GM21529 (cell line): ENCODE results near the gene PSMB3.
"Not testable (repeated sequence)": the region's sequence is repeated elsewhere in the genome, so short reads cannot be mapped to it uniquely, and the experiment has no call there.

Experiments used
- ATAC-seq: cut with Tn5 transposase; IDR thresholded peaks from one replicate; pipeline ENCODE4 v1.9.1; 2021; ENCODE audit not compliant: unreplicated experiment

Gene PSMB3

DNA sequence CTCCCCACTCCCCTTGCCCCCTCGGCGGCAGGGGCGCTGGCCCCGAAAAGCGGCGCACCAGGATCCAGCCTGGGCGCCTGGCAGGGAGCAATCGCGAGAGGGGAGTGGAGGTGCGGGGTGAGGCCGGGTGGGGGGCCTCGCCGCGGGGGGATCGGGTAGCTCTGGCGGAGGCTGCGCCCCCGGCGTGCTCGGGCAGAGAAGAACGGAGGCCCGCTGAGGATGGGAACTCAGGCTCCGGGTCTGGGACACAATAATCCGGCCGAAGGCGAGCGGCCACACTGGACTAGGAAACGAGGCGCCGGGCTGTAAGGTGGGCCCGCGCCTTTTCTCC lies 3.7 kb upstream of the PSMB3 start:
- no peak for ATAC-seq

DNA sequence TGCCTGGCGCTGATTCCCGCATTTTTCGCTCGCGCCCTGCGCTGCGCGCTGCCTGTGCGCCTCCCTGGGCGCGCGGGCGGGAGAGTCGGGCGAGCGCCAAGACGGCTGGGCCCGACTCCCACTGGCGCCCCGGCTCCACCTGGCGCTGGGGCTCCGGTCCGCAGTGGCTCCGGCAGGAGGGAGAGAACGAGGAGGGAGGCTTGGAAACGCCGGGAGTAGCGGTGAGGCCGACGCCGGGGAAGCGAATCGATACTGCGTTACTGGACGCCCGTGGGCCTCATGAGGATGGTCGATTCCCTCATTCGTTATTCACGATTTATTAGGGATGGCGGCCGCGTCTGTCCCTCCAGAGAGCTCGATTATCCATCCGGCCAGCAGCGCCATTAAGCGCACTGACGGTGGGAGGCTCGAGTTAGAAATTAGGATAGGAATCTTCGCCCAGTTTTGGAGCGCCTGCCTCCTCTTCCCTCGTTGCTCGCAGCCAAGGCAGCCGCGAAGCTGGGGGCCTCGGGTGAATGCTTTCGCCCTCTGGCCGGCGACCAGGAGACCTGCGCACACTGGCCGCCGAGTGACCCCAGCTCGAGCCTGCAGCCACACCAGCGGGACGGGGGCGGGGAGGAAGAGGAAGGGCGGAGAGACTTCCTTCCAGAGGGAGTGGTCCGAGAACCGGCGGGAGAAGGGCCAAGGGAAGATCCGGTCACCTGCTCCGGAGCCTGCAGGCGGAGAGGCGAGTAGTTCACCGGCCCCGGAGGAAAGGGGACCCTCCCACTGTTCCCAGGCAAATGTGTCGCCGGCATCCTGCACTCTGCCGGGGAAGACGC lies 3.1 kb upstream of the PSMB3 start:
- ATAC-seq: no peak

DNA sequence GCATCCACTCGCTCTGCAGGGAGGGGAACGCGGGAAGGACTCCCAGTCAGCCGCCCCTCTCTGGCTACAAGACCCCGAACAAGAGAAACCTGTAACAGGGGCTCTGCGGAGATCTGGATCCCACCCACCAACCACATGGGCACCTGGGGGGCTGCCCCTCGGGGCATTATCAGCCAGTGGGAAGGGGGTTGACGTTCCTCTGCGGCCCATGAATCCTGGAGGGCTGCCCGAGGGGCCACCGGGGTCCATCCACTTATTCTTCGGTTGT lies 2.6 kb upstream of the PSMB3 start:
- no peak for ATAC-seq

DNA sequence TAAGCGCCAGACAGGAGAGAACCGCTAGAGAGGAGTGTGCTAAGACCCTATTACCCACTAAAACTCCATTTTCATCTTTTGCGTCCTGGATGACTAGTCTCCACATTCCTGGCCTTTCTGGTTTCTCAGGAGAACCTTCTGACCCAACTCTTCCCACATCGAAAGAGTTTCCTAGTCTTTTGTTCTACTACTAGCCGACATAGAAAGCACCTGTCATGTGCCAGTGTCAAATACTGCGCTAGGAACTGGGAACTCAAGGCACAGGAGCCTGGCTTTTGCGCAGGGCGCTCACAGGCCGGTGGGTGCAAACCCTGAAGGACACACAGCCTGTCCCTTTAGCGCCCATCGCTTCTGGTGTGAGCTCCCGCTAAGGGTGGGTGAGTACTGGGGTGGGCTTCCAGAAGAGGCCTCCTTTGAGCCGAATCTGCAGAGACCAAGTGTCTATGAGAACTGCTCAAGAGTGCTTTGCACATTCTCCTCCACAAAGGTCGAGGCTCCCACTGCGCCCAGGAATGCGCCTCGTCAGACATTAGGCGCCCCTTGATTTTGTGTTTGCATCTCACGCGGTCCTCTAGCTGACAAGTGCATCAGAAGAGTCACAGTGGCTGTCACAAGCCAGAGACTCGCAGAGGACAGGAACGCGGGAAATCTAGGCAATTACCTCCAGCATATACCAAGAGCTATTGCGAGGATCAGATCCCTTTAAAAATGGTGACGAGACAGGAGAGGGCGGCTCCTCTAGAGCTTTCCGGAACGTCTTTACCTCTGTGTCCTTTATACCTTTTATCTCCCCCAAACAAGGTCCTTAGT lies 2.0 kb upstream of the PSMB3 start:
- ATAC-seq: no peak

DNA sequence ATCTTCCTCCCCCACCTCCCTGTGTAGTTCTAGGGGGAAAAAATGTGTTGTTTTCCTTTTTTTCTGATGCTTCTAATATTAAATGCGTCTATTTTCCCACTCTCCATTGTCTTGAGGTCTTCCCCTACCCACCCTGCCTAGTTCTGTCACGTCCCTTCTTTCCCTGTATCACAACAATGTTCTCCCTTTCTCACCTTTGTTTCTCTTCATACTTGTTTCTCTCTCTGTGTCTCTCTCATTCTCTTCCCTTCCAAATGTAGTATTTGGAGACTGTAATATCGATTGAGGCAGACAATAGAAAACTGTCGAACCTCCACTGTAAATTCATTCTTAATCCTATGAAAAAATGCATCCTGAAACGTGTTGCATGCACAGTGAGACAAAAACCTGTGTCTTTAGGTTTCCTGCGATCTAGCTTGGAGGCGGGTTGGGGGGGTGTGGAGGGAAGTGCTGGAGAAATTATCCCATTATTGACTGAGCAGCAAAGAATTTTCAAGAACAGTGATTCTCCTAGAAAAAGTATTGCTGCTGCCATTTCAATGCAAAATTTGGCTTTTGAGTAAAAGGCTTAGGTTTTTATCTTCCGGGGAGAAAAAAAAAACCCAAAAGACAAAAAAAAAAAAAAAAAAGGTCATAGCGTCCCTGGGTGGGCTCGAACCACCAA lies 1.3 kb upstream of the PSMB3 start:
- ATAC-seq: no peak

DNA sequence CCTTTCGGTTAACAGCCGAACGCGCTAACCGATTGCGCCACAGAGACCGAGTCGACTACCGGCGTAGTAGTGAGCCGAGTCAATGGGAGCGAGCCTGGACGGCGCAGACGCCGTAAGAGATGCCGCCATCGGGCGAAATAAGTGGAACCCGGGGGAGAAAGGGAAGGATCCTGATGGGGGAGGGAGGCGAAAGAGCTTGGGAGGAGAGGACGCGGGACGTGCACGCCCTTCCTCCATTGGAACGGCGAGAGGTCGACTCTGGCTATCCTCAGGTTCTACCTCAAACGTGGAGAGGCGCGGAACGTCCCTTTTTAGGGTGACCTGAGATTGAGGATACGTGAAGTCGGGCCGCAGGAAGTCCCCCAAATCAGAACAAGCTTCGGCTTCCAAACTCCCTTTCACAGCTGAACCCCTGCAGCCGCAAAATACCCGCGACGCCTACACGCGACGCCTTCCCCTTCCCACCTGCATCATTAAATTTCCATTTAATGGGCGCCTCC lies 683 bp upstream of the PSMB3 start:
- peak; percentile 6 for ATAC-seq

DNA sequence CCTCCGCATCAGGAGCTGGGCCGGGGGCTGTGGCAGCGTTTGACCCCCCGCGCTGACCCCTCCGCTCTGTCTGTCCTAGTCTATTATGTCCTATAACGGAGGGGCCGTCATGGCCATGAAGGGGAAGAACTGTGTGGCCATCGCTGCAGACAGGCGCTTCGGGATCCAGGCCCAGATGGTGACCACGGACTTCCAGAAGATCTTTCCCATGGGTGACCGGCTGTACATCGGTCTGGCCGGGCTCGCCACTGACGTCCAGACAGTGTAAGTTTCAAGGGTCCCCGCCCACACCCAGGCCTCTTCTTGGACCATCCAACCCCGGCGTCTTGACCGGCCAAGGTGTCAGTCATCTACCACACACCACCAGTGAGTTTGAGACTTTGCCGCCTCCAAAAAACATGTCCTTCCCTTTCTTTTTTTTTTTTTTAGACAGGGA lies 548 bp downstream of the PSMB3 start:
- no peak for ATAC-seq

DNA sequence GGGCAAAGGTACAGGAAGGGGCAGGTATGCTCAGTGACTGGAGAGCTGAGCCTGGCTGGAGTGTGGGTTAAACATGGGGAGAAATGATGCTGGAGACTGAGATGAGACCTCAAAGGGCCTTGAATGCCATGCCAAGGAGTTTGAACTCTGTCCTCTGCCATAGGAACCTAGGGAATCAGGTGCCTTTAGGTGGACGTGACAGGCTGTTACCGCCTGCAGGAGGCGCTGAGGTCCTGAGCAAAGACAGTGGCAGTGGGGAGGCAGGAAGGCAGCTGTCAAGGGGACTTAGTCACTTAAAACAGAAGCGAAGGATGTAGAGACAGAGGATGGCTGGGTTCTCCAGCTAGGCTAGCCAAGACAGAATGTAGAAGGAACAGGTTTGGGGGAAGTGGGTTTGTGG lies 9.1 kb downstream of the PSMB3 start:
- no peak for ATAC-seq

DNA sequence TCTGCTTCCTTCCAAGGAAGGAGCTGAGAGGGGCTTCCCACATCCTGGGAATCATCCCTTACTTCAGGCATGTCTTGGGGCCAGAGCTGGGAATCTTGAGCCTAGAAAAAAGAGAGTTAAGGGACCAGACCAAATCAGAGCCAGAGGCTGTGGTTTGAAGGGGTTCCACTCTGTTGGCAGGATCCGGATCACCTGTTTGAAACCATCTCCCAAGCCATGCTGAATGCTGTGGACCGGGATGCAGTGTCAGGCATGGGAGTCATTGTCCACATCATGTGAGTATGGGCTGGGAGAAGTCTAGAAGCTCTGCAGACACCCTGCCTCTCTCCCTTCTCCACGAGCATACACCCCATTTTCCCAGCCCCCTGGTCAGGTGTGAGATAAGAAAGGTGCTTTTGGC lies 9.7 kb downstream of the PSMB3 start:
- ATAC-seq: no peak

DNA sequence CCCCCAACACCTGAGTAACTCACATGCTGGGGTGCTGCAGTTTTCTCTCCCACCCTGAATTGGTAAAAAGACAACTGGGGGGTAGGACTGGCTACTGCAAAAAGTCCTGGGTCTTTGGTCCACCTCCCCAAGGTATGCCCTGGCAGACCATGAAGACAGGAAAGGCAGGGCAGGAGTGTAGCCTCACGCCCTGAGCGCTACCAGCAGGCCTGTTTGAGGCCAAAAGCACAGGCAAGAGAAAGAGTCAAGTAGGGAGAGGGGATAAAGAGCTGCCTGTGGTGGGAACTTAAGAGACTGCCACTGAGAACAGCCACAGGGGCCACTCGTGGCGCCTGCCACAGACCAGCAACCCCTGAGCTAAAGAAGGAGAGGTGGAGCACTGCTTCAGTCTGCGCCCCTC lies 13.8 kb downstream of the PSMB3 start:
- ATAC-seq: no peak

DNA sequence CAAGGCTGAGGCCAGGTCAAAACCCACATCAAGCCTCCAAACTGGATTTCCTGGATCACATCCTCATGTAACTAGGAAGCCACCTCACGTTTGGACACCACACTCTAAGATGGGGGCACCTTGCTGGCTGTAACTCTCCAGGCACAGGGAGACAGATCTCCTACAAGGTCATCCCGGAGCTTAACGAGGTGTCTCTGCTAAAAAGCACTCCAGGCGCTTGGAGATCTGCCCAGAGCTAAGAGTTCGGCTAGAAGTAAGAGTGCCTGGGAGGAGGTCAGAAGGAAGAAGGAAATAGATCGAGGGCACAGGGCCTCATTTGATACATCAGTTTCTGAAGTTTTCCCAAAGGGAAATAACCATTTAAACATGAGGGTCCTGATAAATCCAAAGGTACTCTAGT lies 15.9 kb downstream of the PSMB3 start:
- ATAC-seq: no peak

DNA sequence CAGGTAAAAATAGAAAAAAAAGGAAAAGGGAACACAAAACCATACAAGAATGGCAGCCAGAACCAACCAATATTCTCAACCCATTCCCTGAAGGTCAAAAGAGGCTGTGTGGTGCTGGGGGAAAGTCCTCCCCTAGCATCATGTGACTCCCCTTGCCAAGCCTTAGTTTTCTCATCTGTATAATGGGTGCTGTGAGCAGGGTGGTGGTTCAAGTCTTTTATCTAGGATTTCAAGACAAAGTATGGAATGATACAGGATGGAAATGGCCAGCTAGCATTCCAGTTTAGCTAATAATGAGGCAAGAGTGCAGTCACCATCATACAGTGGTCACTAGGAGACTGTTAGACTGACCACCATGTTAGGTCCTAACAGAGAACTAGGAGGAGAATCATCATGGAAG lies 20.7 kb downstream of the PSMB3 start:
- no peak for ATAC-seq

DNA sequence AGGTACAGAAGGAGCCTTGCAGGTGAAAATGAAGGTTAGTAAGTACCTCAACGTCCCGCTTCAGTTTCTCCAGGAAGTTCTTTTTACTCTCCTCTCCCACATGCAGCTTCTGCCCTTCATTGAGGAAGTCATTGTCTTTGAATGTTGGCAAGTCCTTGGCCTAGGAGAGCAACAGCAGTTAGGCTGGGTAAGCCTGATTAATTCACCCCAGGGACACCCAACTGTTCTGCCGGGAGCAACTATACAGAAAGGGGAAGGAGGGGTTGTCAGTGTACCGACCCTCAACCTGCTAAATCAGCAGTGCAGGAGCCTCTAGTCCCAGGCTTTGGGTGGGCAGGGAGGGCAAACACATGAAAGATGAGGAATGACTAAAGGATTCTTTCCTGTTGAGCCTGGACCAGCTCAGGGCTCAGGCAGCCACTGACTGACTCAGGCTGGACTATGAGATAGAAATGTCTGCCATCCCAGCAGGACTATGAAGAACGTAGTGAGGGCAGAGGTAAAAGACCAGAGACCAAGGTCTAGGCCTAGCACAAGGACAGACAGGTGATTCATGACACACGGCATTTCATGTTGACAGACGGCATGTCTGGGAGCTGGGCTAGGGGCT lies 25.2 kb downstream of the PSMB3 start:
- ATAC-seq: no peak

DNA sequence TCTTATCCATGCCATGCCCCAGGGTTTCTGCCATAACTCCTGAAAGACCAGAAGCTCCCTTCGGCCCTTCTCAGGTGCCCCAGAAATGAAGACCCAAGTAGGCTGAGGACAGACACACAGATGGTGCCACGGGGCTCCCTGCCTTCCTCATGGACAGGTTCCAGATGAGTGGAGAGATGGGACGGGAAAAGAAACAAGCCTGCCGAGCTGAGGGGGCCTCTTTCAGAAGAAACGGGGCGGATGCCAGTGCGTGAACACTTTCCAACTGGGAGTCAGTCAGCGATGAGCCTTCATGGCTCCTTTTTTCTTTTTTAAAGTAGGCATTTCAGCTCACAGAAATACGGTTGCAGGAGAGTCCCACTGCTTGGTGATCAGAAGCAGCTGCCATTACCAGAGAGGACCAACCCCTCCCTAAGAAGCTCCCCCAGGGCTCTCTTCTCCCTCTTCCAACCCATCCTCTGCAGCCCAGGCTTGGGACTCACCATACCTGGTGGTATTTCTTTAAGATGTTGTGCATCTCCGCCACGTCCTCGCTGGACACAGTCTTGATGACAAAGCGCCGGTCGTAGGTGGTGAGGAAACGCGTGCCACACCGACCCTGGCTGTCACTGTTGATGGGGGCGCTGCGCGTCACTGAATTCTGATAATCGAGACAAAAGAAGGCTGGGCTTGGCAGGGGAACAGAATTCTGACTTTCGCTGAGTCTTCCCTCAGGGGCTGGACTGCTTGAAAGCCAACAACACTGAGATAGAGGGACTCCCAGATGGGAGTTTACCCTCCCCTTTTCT lies 27.6 kb downstream of the PSMB3 start:
- ATAC-seq: no peak

DNA sequence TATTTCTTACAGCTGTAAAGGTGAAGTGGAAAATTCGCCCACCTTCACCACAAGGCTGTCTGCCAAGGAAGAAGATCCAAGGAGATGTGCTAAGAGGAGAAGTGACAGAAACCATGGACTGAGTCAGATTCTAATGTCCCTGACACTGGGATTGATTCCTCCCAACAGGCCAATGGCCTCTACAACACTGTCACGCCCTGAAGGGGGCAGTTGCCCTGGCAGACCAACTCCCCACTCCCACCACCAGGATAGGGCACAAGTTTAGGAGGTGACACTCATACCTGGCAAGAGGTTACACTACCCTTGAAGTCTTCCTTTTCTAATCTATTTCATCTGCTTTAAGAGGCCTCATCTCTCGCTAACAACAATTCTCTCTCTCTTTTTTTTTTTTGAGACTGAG lies 30.7 kb downstream of the PSMB3 start:
- ATAC-seq: no peak

DNA sequence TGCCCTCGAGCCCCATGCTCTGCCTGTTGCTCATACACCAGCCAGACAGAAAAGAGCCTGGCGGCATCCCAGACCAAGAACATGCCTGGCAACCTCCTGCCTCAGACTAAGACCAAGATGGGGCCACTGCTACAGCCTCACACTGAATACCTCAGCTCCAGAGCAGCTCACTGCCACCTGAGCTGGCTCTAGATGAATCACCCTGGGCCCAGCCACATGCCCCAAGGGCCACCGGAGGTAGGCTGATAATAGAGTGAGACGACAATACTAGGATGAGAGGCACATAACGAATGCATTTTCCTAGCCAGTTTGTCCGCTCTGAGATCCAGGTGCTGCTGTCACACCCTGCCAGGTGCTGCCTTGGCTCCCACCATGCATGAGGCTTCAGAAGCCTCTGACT lies 33.8 kb downstream of the PSMB3 start:
- no peak for ATAC-seq

DNA sequence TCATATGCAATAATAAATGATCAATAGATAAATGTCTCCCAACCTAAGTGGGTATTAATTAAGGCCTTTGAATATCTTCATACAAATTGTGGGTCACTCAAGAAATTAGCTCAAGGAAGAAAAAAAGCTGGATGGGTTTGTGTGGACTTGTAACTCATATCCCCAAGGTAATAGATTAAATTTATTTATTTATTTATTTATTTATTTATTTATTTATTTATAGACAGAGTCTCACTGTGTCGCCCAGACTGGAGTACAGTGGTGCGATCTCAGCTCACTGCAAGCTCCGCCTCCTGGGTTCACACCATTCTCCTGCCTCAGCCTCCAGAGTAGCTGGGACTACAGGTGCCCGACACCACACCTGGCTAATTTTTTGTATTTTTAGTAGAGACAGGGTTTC lies 35.5 kb downstream of the PSMB3 start:
- not testable (repeated sequence) for ATAC-seq

DNA sequence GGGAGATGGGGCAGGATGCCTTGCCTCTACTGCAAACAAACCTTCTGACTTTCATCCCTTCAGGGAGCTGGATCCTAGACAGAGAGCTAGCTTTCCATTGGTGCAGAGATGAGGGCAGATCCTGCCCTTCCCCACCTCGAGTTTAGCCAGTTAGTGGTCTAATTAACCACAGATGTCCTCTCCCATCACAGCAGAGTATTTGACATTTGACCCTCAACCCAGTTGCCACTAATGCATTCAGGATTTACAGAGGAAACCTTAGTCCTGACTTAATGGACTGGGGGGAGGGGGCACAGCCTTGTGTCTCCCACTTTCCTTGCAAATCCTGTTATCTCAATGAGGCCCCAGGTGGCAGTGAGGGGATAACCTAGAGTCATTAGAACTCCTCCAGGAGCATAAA lies 36.6 kb downstream of the PSMB3 start:
- no peak for ATAC-seq

DNA sequence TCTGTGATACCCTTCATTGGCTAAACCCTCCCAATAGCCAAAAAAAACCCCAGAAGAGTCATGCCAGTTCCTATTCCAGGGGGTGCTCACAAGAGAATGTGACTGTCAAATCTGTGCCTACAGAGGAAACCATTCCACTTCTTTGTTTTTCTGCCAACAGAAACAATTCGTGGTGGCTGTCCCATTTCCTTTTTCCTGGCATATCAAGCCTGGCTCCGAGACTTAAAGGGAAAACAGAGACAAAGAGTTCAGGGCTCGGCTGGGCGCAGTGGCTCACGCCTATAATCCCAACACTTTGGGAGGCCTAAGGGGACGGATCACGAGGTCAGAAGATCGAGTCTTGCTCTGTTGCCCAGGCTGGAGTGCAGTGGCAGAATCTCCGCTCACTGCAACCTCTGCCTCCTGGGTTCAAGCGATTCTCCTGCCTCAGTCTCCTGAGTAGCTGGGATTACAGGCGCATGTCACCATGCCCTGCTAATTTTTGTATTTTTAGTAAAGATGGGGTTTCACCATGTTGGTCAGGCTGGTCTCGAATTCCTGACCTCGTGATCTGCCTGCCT lies 37.7 kb downstream of the PSMB3 start:
- not testable (repeated sequence) for ATAC-seq

DNA sequence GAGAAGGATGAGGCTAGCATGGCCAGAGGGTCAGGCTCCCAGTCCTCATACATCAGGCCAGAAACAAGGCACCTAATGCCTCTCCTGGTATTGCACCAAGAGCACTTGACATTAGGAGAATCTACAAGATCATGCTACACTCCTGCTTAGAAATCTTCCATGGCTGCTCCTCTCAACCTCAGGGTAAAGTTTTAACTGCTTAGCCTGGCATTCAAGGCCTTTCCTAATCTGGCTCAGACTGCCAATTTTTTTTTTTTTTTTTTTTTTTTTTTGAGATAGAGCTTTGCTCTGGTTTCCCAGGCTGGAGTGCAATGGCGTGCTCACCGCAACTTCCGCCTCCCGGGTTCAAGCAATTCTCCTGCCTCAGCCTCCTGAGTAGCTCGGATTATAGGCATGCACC lies 38.6 kb downstream of the PSMB3 start:
- ATAC-seq: no peak

DNA sequence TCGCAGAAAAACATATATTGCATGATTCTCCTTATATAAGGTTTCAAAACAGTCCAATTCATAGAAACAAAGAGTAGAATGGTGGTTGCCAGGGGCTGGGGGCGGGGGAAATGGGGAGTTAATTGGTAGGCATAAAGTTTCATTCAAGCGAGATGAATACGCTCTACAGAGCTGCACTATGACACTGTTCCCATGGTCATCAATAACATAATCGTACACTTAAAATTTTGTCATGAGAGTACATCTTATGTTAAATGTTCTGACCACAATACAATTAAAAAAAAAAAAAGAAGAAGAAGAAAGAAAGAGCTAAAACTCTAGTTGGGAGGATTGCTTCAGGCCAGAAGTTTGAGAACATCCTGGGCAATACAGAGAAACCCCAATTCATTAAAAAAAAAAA lies 41.7 kb downstream of the PSMB3 start:
- no peak for ATAC-seq
